ENCODE results near the gene MKNK2. TPM values are rescaled to one million over a fixed set of nuclear protein-coding genes. Genes with fewer than 3 reads are reported as not detected.

MKNK2 gene
- total RNA-seq, 6 experiments from 2014 or later: 80.5 to 218 (median 117) TPM

GRCh38 chr19:2040647-2041432, 10.2 kb downstream of the MKNK2 start:
- Histone ChIP-seq H3K27me3 (no peaks in the 10 kb centered on the region), H3K4me3 (peak overlapping the region in 1 of 3 donors; percentile 54), H3K27ac (peak overlapping the region; percentile 83 to 97 (median 93)), H3K36me3 (peaks cover 0 to 73% (median 24%) of the 10 kb centered on the region in 4 donors), H3K4me1 (peaks cover 0 to 62% (median 26%) of the 10 kb centered on the region in 4 donors), H3K9me3 (peaks cover 0 to under 1% (median 0%) of the 10 kb centered on the region in 4 donors)
- intact Hi-C loops (cut with DNase I): no loop called here
- ATAC-seq (no peak), DNase-seq (peak in 1 of 3 donors; percentile 53)
- WGBS (ENCODE audit: insufficient coverage, low coverage, low lambda C conversion rate, missing lambda C conversion rate): 94% methylated on average over 7 of the region's 28 CpGs
- TF ChIP-seq CTCF (IDR thresholded peaks at IDR 0.05) (no peak), POLR2A (IDR thresholded peaks at IDR 0.05) (no peak)

GRCh38 chr19:2039959-2040646, 10.9 kb downstream of the MKNK2 start:
- intact Hi-C loops (cut with DNase I): no loop called here

GRCh38 chr19:2039089-2039958, 11.7 kb downstream of the MKNK2 start:
- intact Hi-C loops (cut with DNase I): no loop called here
- no peak for ATAC-seq
- peaks cover 0 to 6% (median 0%) of the 10 kb centered on the region in 4 donors for H3K9me3 ChIP-seq
- no peak for TF ChIP-seq POLR2A (IDR thresholded peaks at IDR 0.05)
- no peak for TF ChIP-seq CTCF (IDR thresholded peaks at IDR 0.05)
- H3K4me3 ChIP-seq: no peak overlapping the region
- peak in 1 of 3 donors; percentile 52 for DNase-seq
- H3K36me3 ChIP-seq: peaks cover 0 to 58% (median 21%) of the 10 kb centered on the region in 4 donors
- 71% methylated on average over 4 of the region's 30 CpGs for WGBS (ENCODE audit: insufficient coverage, low coverage, low lambda C conversion rate, missing lambda C conversion rate)
- H3K4me1 ChIP-seq: peaks cover 0 to 47% (median 19%) of the 10 kb centered on the region in 4 donors
- no peaks in the 10 kb centered on the region for H3K27me3 ChIP-seq
- peak overlapping the region in 2 of 3 donors; percentile 18 to 93 for H3K27ac ChIP-seq

More at GRCh38 chr19:2039959-2040646, 10.9 kb downstream of the MKNK2 start:
- DNase-seq (peak in 2 of 3 donors; percentile 44 to 57), ATAC-seq (no peak)
- no CpG with 5 or more reads among the region's 20 CpGs for WGBS (ENCODE audit: insufficient coverage, low coverage, low lambda C conversion rate, missing lambda C conversion rate)
- Histone ChIP-seq H3K27me3 (no peaks in the 10 kb centered on the region), H3K9me3 (peaks cover 0 to 6% (median 0%) of the 10 kb centered on the region in 4 donors), H3K36me3 (peaks cover 0 to 66% (median 21%) of the 10 kb centered on the region in 4 donors), H3K4me3 (no peak overlapping the region), H3K4me1 (peaks cover 0 to 54% (median 23%) of the 10 kb centered on the region in 4 donors), H3K27ac (peak overlapping the region in 2 of 3 donors; percentile 18 to 93)
- no peak for TF ChIP-seq POLR2A (IDR thresholded peaks at IDR 0.05)
- TF ChIP-seq CTCF (IDR thresholded peaks at IDR 0.05): no peak

All from right lobe of liver (tissue), 6 donors.